HepG2 (cell line): Measurements from ENCODE around the gene MCM10. TPM values are rescaled to one million over a fixed set of nuclear protein-coding genes. Genes with fewer than 3 reads are reported as not detected.
A peak's percentile ranks its signal among the peaks of the same experiment; 100 is the strongest.

ENCODE experiments used
- ATAC-seq: fragments of 200-7000 bp; cut with Tn5 transposase; 3 replicates; pipeline ENCODE4 v1.9.1; 2020; ENCODE audit warnings: mild to moderate bottlenecking, moderate library complexity
- BruUV-seq: library from RNA; stranded (reverse); fragments of 400-500 nt; replicated peaks from 2 replicates; lab custom pipeline; 2021; lab: Mats Ljungman, UMichigan
- CTCF ChIA-PET: fragments of 300-600 bp; formaldehyde crosslinking; extraction: SDS; loops from one replicate; lab custom pipeline; 2021; ENCODE audit warnings: low total read pairs, inconsistent platforms, low intra/inter-chr PET ratio; lab: Yijun Ruan, JAX
- POLR2A ChIA-PET: fragments of 350-600 bp; sonication (Branson Sonifier 250); formaldehyde crosslinking; loops from one replicate; lab custom pipeline; 2020; ENCODE audit warnings: antibody characterized with exemption, inconsistent platforms; lab: Yijun Ruan, JAX
- DNase-seq: peaks from one replicate; pipeline ENCODE4 v3.0.0-alpha.2; 2015; ENCODE audit warnings: low spot score
- FAIRE-seq: peaks from 3 replicates; lab custom pipeline; 2011; peaks lifted over from hg19 to GRCh38; lab: Jason Lieb, UNC
- H2AFZ ChIP-seq: one replicate; pipeline ENCODE4 v1.6.1; 2011; ENCODE audit warnings: low read length, inconsistent platforms
- H3K27ac ChIP-seq: fragments of 300-600 bp; 3 replicates; pipeline ENCODE4 v1.8.0; 2011; ENCODE audit warnings: mixed run types, mild to moderate bottlenecking, mixed read lengths, low read length, inconsistent platforms; ENCODE audit not compliant: insufficient read depth; ENCODE audit errors: extremely low read length
- H3K27me3 ChIP-seq, 2 experiments: fragments of 200-600 bp in 1 of 2; 2 replicates in 1 of 2; 3 replicates in 1 of 2; pipeline versions ENCODE4 v1.6.0 to v1.8.0; 2011; ENCODE audit warnings: low read length in 2 of 2, mild to moderate bottlenecking in 2 of 2, moderate library complexity in 2 of 2, inconsistent platforms in 1 of 2; ENCODE audit not compliant: insufficient read depth in 2 of 2, control insufficient read depth in 1 of 2
- H3K36me3 ChIP-seq, 2 experiments: fragments of 200-600 bp in 1 of 2; replicated peaks in 1 of 2; 2 replicates in 1 of 2; 3 replicates in 1 of 2; pipeline versions ENCODE4 v1.5.1 to v1.8.0; 2011; ENCODE audit warnings: low read length in 2 of 2, inconsistent platforms in 1 of 2; ENCODE audit not compliant: insufficient read depth in 2 of 2, control insufficient read depth in 1 of 2
- H3K4me1 ChIP-seq: 2 replicates; pipeline ENCODE4 v1.5.1; 2012; ENCODE audit warnings: low read length, inconsistent platforms; ENCODE audit not compliant: insufficient read depth
- H3K4me2 ChIP-seq: 2 replicates; pipeline ENCODE4 v1.6.0; 2011; ENCODE audit warnings: low read depth, low read length, inconsistent platforms
- H3K4me3 ChIP-seq, 3 experiments: fragments of 200-600 bp in 1 of 3; sonication (generic), shearing (Covaris generic) in 1 of 3; replicated peaks in 1 of 3; 2 replicates each; pipeline ENCODE4 v1.5.1; 2011 to 2016; ENCODE audit warnings: low read length in 3 of 3, inconsistent platforms in 2 of 3, low read depth in 2 of 3, mild to moderate bottlenecking in 2 of 3, control low read depth in 1 of 3, mixed read lengths in 1 of 3; ENCODE audit not compliant: insufficient read depth in 1 of 3
- H3K79me2 ChIP-seq: one replicate; pipeline ENCODE4 v1.6.1; 2011; ENCODE audit warnings: low read length, inconsistent platforms; ENCODE audit not compliant: insufficient read depth
- H3K9ac ChIP-seq: 2 replicates; pipeline ENCODE4 v1.6.0; 2011; ENCODE audit warnings: mild to moderate bottlenecking, low read depth, low read length, inconsistent platforms; ENCODE audit not compliant: insufficient read depth
- H3K9me3 ChIP-seq: 2 replicates; pipeline ENCODE4 v1.5.1; 2012; ENCODE audit warnings: mild to moderate bottlenecking, low read length
- H4K20me1 ChIP-seq: 2 replicates; pipeline ENCODE4 v1.6.0; 2011; ENCODE audit warnings: inconsistent platforms, mild to moderate bottlenecking, low read length, moderate library complexity; ENCODE audit not compliant: insufficient read depth
- ASH2L ChIP-seq: fragments of 300-600, 200-600 bp; sonication (generic); IDR thresholded peaks from 2 replicates; pipeline ENCODE4 v1.7.0; 2017; ENCODE audit warnings: low read depth, mild to moderate bottlenecking, moderate library complexity, mixed read lengths, low read length; ENCODE audit not compliant: insufficient read length
- GATAD1 ChIP-seq: IDR thresholded peaks from 2 replicates; pipeline ENCODE4 v1.6.1; 2016; ENCODE audit warnings: missing genetic modification reagents, missing compliant biosample characterization
- MAFK ChIP-seq, 2 experiments: IDR thresholded peaks in 1 of 2; conservative IDR thresholded peaks in 1 of 2; 2 replicates each; pipeline ENCODE4 v1.6.1; 2011; ENCODE audit warnings: improper control_type of control experiment in 2 of 2, low read length in 2 of 2
- PAX8 ChIP-seq: sonication (generic); formaldehyde crosslinking; IDR thresholded peaks from 2 replicates; pipeline ENCODE4 v1.8.0; 2022; ENCODE audit warnings: mild to moderate bottlenecking, missing genetic modification reagents, borderline replicate concordance
- PAXIP1 ChIP-seq: sonication (generic); formaldehyde crosslinking; conservative IDR thresholded peaks from 2 replicates; pipeline ENCODE4 v1.4.0; 2020; ENCODE audit warnings: mild to moderate bottlenecking, missing genetic modification reagents, moderate library complexity
- PITX1 ChIP-seq: sonication (generic); formaldehyde crosslinking; IDR thresholded peaks from 2 replicates; pipeline ENCODE4 v1.5.1; 2020; ENCODE audit warnings: mild to moderate bottlenecking, missing genetic modification reagents
- SIN3B ChIP-seq: fragments of 150-350 bp; IDR thresholded peaks from 2 replicates; pipeline ENCODE4 v1.6.1; 2014; ENCODE audit warnings: low read length
- SMAD9 ChIP-seq: sonication (generic); formaldehyde crosslinking; IDR thresholded peaks from 2 replicates; pipeline ENCODE4 v1.5.1; 2020; ENCODE audit warnings: mild to moderate bottlenecking, missing genetic modification reagents
- SUZ12 ChIP-seq: fragments of 150-350 bp; IDR thresholded peaks from 2 replicates; pipeline ENCODE4 v1.6.1; 2014; ENCODE audit warnings: low read depth, low read length
- THAP9 ChIP-seq: sonication (generic); formaldehyde crosslinking; IDR thresholded peaks from 2 replicates; pipeline ENCODE4; 2020; ENCODE audit warnings: missing genetic modification reagents, mild to moderate bottlenecking, borderline replicate concordance
- ZBTB2 ChIP-seq: sonication (generic); formaldehyde crosslinking; IDR thresholded peaks from 2 replicates; pipeline ENCODE4 v1.8.0; 2022; ENCODE audit warnings: low read depth, missing genetic modification reagents
- ZNF451 ChIP-seq: sonication (generic); formaldehyde crosslinking; IDR thresholded peaks from 2 replicates; pipeline ENCODE4 v1.5.0; 2020; ENCODE audit warnings: mild to moderate bottlenecking, missing genetic modification reagents
- ZNF546 ChIP-seq: sonication (generic); formaldehyde crosslinking; conservative IDR thresholded peaks from 2 replicates; pipeline ENCODE4 v1.8.1; 2023; ENCODE audit warnings: mild to moderate bottlenecking, missing genetic modification reagents
- ZNF691 ChIP-seq: sonication (generic); formaldehyde crosslinking; IDR thresholded peaks from 2 replicates; pipeline ENCODE4 v1.4.0; 2020; ENCODE audit warnings: missing genetic modification reagents, low read depth, mild to moderate bottlenecking, borderline replicate concordance
- ZNF773 ChIP-seq: sonication (generic); formaldehyde crosslinking; IDR thresholded peaks from 2 replicates; pipeline ENCODE4 v1.4.0; 2020; ENCODE audit warnings: missing genetic modification reagents, borderline replicate concordance
- ZNF781 ChIP-seq: sonication (generic); formaldehyde crosslinking; IDR thresholded peaks from 2 replicates; pipeline ENCODE4 v1.5.1; 2020; ENCODE audit warnings: borderline replicate concordance, mild to moderate bottlenecking, missing genetic modification reagents; ENCODE audit errors: not compliant biosample characterization
- WGBS: methylation state at CpG from one replicate; pipeline ENCODE4 v1.1.6; 2017; ENCODE audit warnings: low lambda C conversion rate; 5-methylcytosine and 5-hydroxymethylcytosine counted together
- in situ Hi-C: cut with HindIII; loops from 2 replicates; pipeline ENCODE4 v1.10.0; 2017; ENCODE audit warnings: low pct_unique_long_range_greater_than_20kb; ENCODE audit not compliant: extremely low pct_ligation_motif_present
- intact Hi-C: fragments of 100-400 bp; cut with micrococcal nuclease; formaldehyde crosslinking; loops from one replicate; pipeline ENCODE4 v1.10.0; 2022; ENCODE audit not compliant: unreplicated experiment
- polyA plus RNA-seq, 8 experiments: library from polyadenylated mRNA; depleted of rRNA in 3 of 8; stranded (reverse) in 7 of 8; unstranded in 1 of 8; fragments of >200 nt; fragmentation: Illumina TruSeq in 4 of 8; extraction: Trizol in 4 of 8; gene quantifications; 2 replicates each; pipeline versions ENCODE4 v1.2.1 to v1.2.3, GENCODE V29; 2011 to 2016; ENCODE audit warnings: low read depth in 4 of 8, missing spikeins in 1 of 8, mixed read lengths in 1 of 8; ENCODE audit not compliant: insufficient read depth in 1 of 8
- total RNA-seq, 5 experiments: library from RNA; depleted of rRNA; stranded (reverse); fragments of >200 nt; fragmentation: Illumina TruSeq; extraction: Trizol; gene quantifications; 2 replicates each; pipeline ENCODE4 v1.2.3, GENCODE V29; 2016; ENCODE audit warnings: low read depth in 1 of 5

The MCM10 gene
- total and polyA plus RNA-seq, 2 of the 13 experiments (the other 11 are each of a cell fraction or from before 2014, with no cell fraction given): 2.8 to 31.3 TPM

GRCh38 chr10:13247246-13247645, 85.9 kb downstream of the MCM10 start:
- Histone ChIP-seq H3K27me3 (peaks cover 0 to 5% of the 10 kb centered on the region in 2 experiments; a peak in 1 of 5 replicates), H3K4me1 (no peaks in the 10 kb centered on the region), H3K4me2 (peak overlapping the region; percentile 42; the same call in 1 of the 2 replicates), H2AFZ (no peak overlapping the region), H4K20me1 (no peaks in the 10 kb centered on the region), H3K9ac (no peak overlapping the region), H3K4me3 (no peak overlapping the region; a peak in 1 of 6 replicates), H3K36me3 (no peaks in the 10 kb centered on the region), H3K27ac (no peak overlapping the region), H3K79me2 (no peaks in the 10 kb centered on the region), H3K9me3 (no peaks in the 10 kb centered on the region)
- FAIRE-seq (no peak), ATAC-seq (peak; percentile 78), DNase-seq (no peak)
- ChIA-PET CTCF (no interaction called here), POLR2A (no interaction called here)
- BruUV-seq: no TSS peak
- 45% methylated on average over 7 of the region's 9 CpGs for WGBS
- intact Hi-C loops (no loop called here), in situ Hi-C loops (no loop called here)
- TF ChIP-seq ZNF691 (CRISPR knock-in tag) (no peak), PITX1 (no peak), SIN3B (no peak), ZBTB2 (CRISPR knock-in tag) (no peak), PAX8 (CRISPR knock-in tag) (no peak), PAXIP1 (no peak), SUZ12 (no peak), ZNF773 (CRISPR knock-in tag) (no peak), ZNF451 (CRISPR knock-in tag) (no peak), THAP9 (CRISPR knock-in tag) (no peak), ZNF781 (CRISPR knock-in tag) (no peak), ASH2L (no peak), SMAD9 (CRISPR knock-in tag) (no peak), GATAD1 (CRISPR knock-in tag) (no peak), MAFK (conservative IDR thresholded peaks at IDR 0.05 in 1 of 2, IDR thresholded peaks at IDR 0.05 in 1 of 2; ENCODE audit: low read length in 2 of 2) (no peak), ZNF546 (CRISPR knock-in tag) (no peak)
